ENCODE results near the gene MMP10. TPM values are rescaled to one million over a fixed set of nuclear protein-coding genes. Genes with fewer than 3 reads are reported as not detected.
"Not testable (repeated sequence)": the region's sequence is repeated elsewhere in the genome, so short reads cannot be mapped to it uniquely, and the experiment has no call there.

The MMP10 gene
- total and polyA plus RNA-seq, 2 donors (not counting 1 experiment from before 2014, with no cell fraction given), result not detected

DNA sequence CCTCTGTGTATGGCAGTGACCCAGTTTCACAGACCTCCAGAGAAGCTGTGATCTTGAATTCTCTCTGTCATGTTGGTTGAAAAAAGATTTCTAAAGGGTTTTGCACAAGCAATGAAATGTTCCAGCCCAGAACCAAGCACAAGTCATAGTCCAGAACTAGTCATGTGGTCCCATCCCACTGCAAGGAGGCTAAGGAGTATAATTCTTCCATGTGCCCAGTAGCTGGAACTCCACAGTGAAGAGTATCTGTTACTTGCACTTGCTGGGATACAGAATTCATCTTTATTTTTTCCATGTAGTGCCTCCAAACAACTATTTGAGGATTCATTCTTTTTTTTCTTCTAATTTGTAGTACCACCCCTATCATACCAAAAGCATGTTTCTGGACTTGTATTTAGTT lies 45.8 kb downstream of the MMP10 start:
- H3K27me3 ChIP-seq (replicated peaks in 1 of 4; ENCODE audit: control extremely low read depth in 1 of 4, control insufficient read depth in 3 of 4, insufficient read depth in 4 of 4, low read length in 3 of 4), result peaks cover 0 to 4% (median 0%) of the 10 kb centered on the region in 4 experiments
- no peak overlapping the region for H3K9ac ChIP-seq (ENCODE audit: low read length)
- no peak overlapping the region for H3K4me2 ChIP-seq (replicated peaks; ENCODE audit: low read depth, low read length, poor library complexity, severe bottlenecking)
- DNase-seq (no peak), ATAC-seq (ENCODE audit: low read depth) (no peak)
- peaks cover 0 to 6% (median 0%) of the 10 kb centered on the region in 3 donors for H3K9me3 ChIP-seq (ENCODE audit: control extremely low read depth in 1 of 3, control insufficient read depth in 2 of 3, insufficient read depth in 1 of 3, low read length in 2 of 3)
- TF ChIP-seq, protein P1, sequence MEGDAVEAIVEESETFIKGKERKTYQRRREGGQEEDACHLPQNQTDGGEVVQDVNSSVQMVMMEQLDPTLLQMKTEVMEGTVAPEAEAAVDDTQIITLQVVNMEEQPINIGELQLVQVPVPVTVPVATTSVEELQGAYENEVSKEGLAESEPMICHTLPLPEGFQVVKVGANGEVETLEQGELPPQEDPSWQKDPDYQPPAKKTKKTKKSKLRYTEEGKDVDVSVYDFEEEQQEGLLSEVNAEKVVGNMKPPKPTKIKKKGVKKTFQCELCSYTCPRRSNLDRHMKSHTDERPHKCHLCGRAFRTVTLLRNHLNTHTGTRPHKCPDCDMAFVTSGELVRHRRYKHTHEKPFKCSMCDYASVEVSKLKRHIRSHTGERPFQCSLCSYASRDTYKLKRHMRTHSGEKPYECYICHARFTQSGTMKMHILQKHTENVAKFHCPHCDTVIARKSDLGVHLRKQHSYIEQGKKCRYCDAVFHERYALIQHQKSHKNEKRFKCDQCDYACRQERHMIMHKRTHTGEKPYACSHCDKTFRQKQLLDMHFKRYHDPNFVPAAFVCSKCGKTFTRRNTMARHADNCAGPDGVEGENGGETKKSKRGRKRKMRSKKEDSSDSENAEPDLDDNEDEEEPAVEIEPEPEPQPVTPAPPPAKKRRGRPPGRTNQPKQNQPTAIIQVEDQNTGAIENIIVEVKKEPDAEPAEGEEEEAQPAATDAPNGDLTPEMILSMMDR (IDR thresholded peaks at IDR 0.05), result no peak
- no peak for TF ChIP-seq EZH2 (IDR thresholded peaks at IDR 0.05; ENCODE audit: borderline replicate concordance, insufficient read depth, low read depth, low read length, poor library complexity, severe bottlenecking)
- no peak overlapping the region for H3K4me3 Mint-ChIP-seq
- POLR2A ChIA-PET, result no interaction called here
- peaks cover 31% of the 10 kb centered on the region for H3K27me3 Mint-ChIP-seq
- H3K36me3 ChIP-seq (replicated peaks in 1 of 2; ENCODE audit: control extremely low read depth in 1 of 2, control insufficient read depth in 1 of 2, extremely low read depth in 1 of 2, insufficient read depth in 2 of 2, low read length in 1 of 2), result no peaks in the 10 kb centered on the region
- H3K79me2 ChIP-seq (ENCODE audit: control insufficient read depth, insufficient read depth, low read length), result no peaks in the 10 kb centered on the region
- H2AFZ ChIP-seq (ENCODE audit: insufficient read depth, low read depth, low read length, poor library complexity, severe bottlenecking), result no peak overlapping the region
- no peak overlapping the region for H3K4me3 ChIP-seq (ENCODE audit: control extremely low read depth in 1 of 5, extremely low read depth in 1 of 5, insufficient read depth in 1 of 5, low read depth in 2 of 5, low read length in 4 of 5)
- H3K27ac Mint-ChIP-seq, result no peak overlapping the region
- no peaks in the 10 kb centered on the region for H3K4me1 ChIP-seq (ENCODE audit: control insufficient read depth in 2 of 2, insufficient read depth in 2 of 2, low read length in 2 of 2)
- no peaks in the 10 kb centered on the region for H3K9me3 Mint-ChIP-seq (ENCODE audit: insufficient read depth)
- H3K27ac ChIP-seq (ENCODE audit: low read length in 2 of 2), result no peak overlapping the region
- intact Hi-C loops (cut with micrococcal nuclease), result no loop called here
- no peaks in the 10 kb centered on the region for H3K4me1 Mint-ChIP-seq
- H4K20me1 ChIP-seq (ENCODE audit: control insufficient read depth, insufficient read depth, low read length, poor library complexity, severe bottlenecking), result no peaks in the 10 kb centered on the region
- CTCF ChIA-PET, result interaction anchor here (1.4 kb wide), 1 partner anchor 15 kb away, joined by 3 read pairs; no protein-coding TSS in a partner anchor

DNA sequence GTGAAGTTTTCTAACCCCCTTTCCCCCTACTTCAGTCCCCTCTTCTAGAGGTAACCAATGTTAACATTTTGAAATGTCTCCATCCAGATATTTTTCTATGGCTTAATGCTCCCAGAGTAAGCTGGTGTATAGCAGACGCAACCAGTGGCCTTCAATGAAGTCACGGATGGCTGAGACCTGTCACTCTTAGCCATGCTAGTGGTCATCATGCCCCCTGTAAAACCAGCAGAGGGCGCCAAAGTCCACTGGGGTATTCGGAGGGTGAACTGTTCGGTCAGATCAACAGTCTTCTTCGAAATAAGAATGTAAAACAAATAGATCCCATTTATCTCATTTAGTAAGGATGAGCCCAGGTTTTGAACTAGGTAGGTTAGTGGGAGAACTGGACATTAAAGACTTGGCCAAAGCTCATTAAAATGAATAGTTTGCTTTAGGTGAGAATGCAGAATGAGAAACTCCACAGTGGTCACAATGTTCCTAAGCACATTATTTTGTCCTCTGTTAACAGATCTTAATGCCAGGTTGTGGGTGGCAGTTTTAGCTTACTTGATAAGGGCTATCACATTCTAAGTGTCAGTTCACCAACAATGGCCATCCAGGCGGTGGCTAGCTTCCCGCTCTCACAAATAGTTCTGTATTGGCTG lies 47.1 kb downstream of the MMP10 start:
- no peak overlapping the region for H3K27ac ChIP-seq (ENCODE audit: low read length in 2 of 2)
- TF ChIP-seq, protein P1 (IDR thresholded peaks at IDR 0.05), result peak; percentile 46
- TF ChIP-seq EZH2 (IDR thresholded peaks at IDR 0.05; ENCODE audit: borderline replicate concordance, insufficient read depth, low read depth, low read length, poor library complexity, severe bottlenecking), result no peak
- peaks cover 0 to 6% (median 0%) of the 10 kb centered on the region in 3 donors for H3K9me3 ChIP-seq (ENCODE audit: control extremely low read depth in 1 of 3, control insufficient read depth in 2 of 3, insufficient read depth in 1 of 3, low read length in 2 of 3)
- ATAC-seq (ENCODE audit: low read depth) (no peak), DNase-seq (peak; percentile 25)
- peaks cover 25% of the 10 kb centered on the region for H3K27me3 Mint-ChIP-seq
- H4K20me1 ChIP-seq (ENCODE audit: control insufficient read depth, insufficient read depth, low read length, poor library complexity, severe bottlenecking), result no peaks in the 10 kb centered on the region
- WGBS (ENCODE audit: insufficient coverage), result 49% methylated on average over 2 of the region's 8 CpGs
- H3K36me3 ChIP-seq (replicated peaks in 1 of 2; ENCODE audit: control extremely low read depth in 1 of 2, control insufficient read depth in 1 of 2, extremely low read depth in 1 of 2, insufficient read depth in 2 of 2, low read length in 1 of 2), result no peaks in the 10 kb centered on the region
- H3K4me3 Mint-ChIP-seq, result no peak overlapping the region
- no peaks in the 10 kb centered on the region for H3K4me1 ChIP-seq (ENCODE audit: control insufficient read depth in 2 of 2, insufficient read depth in 2 of 2, low read length in 2 of 2)
- H3K4me1 Mint-ChIP-seq, result no peaks in the 10 kb centered on the region
- no peak overlapping the region for H3K4me3 ChIP-seq (ENCODE audit: control extremely low read depth in 1 of 5, extremely low read depth in 1 of 5, insufficient read depth in 1 of 5, low read depth in 2 of 5, low read length in 4 of 5)
- POLR2A ChIA-PET, result no interaction called here
- no peak overlapping the region for H3K27ac Mint-ChIP-seq
- H2AFZ ChIP-seq (ENCODE audit: insufficient read depth, low read depth, low read length, poor library complexity, severe bottlenecking), result no peak overlapping the region
- no peak overlapping the region for H3K4me2 ChIP-seq (replicated peaks; ENCODE audit: low read depth, low read length, poor library complexity, severe bottlenecking)
- H3K9ac ChIP-seq (ENCODE audit: low read length), result no peak overlapping the region
- H3K9me3 Mint-ChIP-seq (ENCODE audit: insufficient read depth), result no peaks in the 10 kb centered on the region
- intact Hi-C loops (cut with micrococcal nuclease), result no loop called here
- H3K79me2 ChIP-seq (ENCODE audit: control insufficient read depth, insufficient read depth, low read length), result no peaks in the 10 kb centered on the region
- CTCF ChIA-PET, result interaction anchor here (0.8 kb wide), 1 partner anchor 207 kb away, joined by 3 read pairs; no protein-coding TSS in a partner anchor
- H3K27me3 ChIP-seq (replicated peaks in 1 of 4; ENCODE audit: control extremely low read depth in 1 of 4, control insufficient read depth in 3 of 4, insufficient read depth in 4 of 4, low read length in 3 of 4), result peaks cover 0 to 4% (median 0%) of the 10 kb centered on the region in 4 experiments

DNA sequence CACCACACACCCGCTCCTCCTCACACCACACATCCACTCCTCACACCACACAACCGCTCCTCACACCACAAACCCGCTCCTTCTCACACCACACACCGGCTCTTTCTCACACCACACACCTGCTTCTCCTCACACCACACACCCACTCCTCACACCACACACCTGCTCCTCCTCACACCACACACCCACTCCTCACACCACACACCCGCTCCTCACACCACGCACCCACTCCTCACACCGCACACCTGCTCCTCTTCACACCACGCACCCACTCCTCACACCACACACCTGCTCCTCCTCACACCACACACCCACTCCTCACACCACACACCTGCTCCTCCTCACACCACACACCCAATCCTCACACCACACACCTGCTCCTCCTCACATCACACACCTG lies 49.5 kb downstream of the MMP10 start:
- H3K27ac Mint-ChIP-seq; H3K4me2 ChIP-seq (replicated peaks; ENCODE audit: low read depth, low read length, poor library complexity, severe bottlenecking); H3K9me3 ChIP-seq (ENCODE audit: control extremely low read depth in 1 of 3, control insufficient read depth in 2 of 3, insufficient read depth in 1 of 3, low read length in 2 of 3); H2AFZ ChIP-seq (ENCODE audit: insufficient read depth, low read depth, low read length, poor library complexity, severe bottlenecking); CTCF ChIA-PET; H3K27me3 ChIP-seq (replicated peaks in 1 of 4; ENCODE audit: control extremely low read depth in 1 of 4, control insufficient read depth in 3 of 4, insufficient read depth in 4 of 4, low read length in 3 of 4); H3K36me3 ChIP-seq (replicated peaks in 1 of 2; ENCODE audit: control extremely low read depth in 1 of 2, control insufficient read depth in 1 of 2, extremely low read depth in 1 of 2, insufficient read depth in 2 of 2, low read length in 1 of 2); H3K27ac ChIP-seq (ENCODE audit: low read length in 2 of 2); POLR2A ChIA-PET; H4K20me1 ChIP-seq (ENCODE audit: control insufficient read depth, insufficient read depth, low read length, poor library complexity, severe bottlenecking); H3K4me1 Mint-ChIP-seq; H3K4me1 ChIP-seq (ENCODE audit: control insufficient read depth in 2 of 2, insufficient read depth in 2 of 2, low read length in 2 of 2); H3K4me3 Mint-ChIP-seq; ATAC-seq (ENCODE audit: low read depth); intact Hi-C loops (cut with micrococcal nuclease); H3K79me2 ChIP-seq (ENCODE audit: control insufficient read depth, insufficient read depth, low read length); H3K9me3 Mint-ChIP-seq (ENCODE audit: insufficient read depth); H3K4me3 ChIP-seq (ENCODE audit: control extremely low read depth in 1 of 5, extremely low read depth in 1 of 5, insufficient read depth in 1 of 5, low read depth in 2 of 5, low read length in 4 of 5); H3K9ac ChIP-seq (ENCODE audit: low read length): not testable (repeated sequence)
- peaks cover 15% of the 10 kb centered on the region for H3K27me3 Mint-ChIP-seq
- peak; percentile 4 for DNase-seq
- WGBS (ENCODE audit: insufficient coverage), result 51% methylated on average over 8 of the region's 8 CpGs

Data from B cell (primary cell).